Dermis microvascular lymphatic vessel endothelial cell (primary cell): ENCODE data around the gene NDUFA6. TPM values are rescaled to one million over a fixed set of nuclear protein-coding genes. Genes with fewer than 3 reads are reported as not detected.
A peak's percentile ranks its signal among the peaks of the same experiment; 100 is the strongest.
"Not testable (repeated sequence)": the region's sequence is repeated elsewhere in the genome, so short reads cannot be mapped to it uniquely, and the experiment has no call there.

Experiments used
- DNase-seq, 2 donors: peaks; one replicate each; pipeline versions ENCODE4 v3.0.0 to v3.0.0-alpha.2; 2010; ENCODE audit warnings: low read depth in 2 of 2
- total RNA-seq: library from RNA; depleted of rRNA; stranded (reverse); fragments of >200 nt; gene quantifications from 2 replicates; pipeline ENCODE4 v1.2.1, GENCODE V29; 2014

Gene NDUFA6
- total RNA-seq, 1 donor from 2014 or later, result 45.6 TPM

GRCh38 chr22:42114721-42115120 is 24.1 kb upstream of the NDUFA6 start:
- DNase-seq, result peak in 1 of 2 donors; percentile 41

GRCh38 chr22:42112793-42113192 is 22.2 kb upstream of the NDUFA6 start:
- DNase-seq, result peak in 1 of 2 donors; percentile 47

GRCh38 chr22:42111798-42112197 is 21.2 kb upstream of the NDUFA6 start:
- DNase-seq, result no peak

GRCh38 chr22:42108848-42109247 is 18.3 kb upstream of the NDUFA6 start:
- DNase-seq, result no peak

GRCh38 chr22:42104332-42104860 is 13.8 kb upstream of the NDUFA6 start:
- not testable (repeated sequence) for DNase-seq

GRCh38 chr22:42101199-42101598 is 10.6 kb upstream of the NDUFA6 start:
- DNase-seq, result no peak

GRCh38 chr22:42091455-42091782 is 847 bp upstream of the NDUFA6 start:
- no peak for DNase-seq

GRCh38 chr22:42086051-42086450 is 4.5 kb downstream of the NDUFA6 start:
- DNase-seq, result peak in 1 of 2 donors; percentile 54

- DNase-seq, result no peak
Observed at GRCh38 chr22:42084874-42085273, 5.7 kb downstream of the NDUFA6 start.

- DNase-seq, result no peak
Observed at GRCh38 chr22:42083119-42083518, 7.5 kb downstream of the NDUFA6 start.

- peak; percentile 76 to 81 for DNase-seq
Observed at GRCh38 chr22:42080287-42080686, 10.3 kb downstream of the NDUFA6 start.

GRCh38 chr22:42079319-42080251 is 11.0 kb downstream of the NDUFA6 start, which contains the start of gene SMDT1:
Gene SMDT1, plus strand, starts transcription at chr22:42079700. Its CDS starts 69 bp downstream, at chr22:42079769.
- peak; percentile 97 to 99 for DNase-seq

GRCh38 chr22:42078469-42079318 is 11.9 kb downstream of the NDUFA6 start:
- peak in 1 of 2 donors; percentile 51 for DNase-seq

GRCh38 chr22:42077486-42078125 is 13.0 kb downstream of the NDUFA6 start:
- DNase-seq, result no peak

- DNase-seq, result no peak
Observed at GRCh38 chr22:42076764-42077485, 13.6 kb downstream of the NDUFA6 start.

- DNase-seq, result peak in 1 of 2 donors; percentile 13
Observed at GRCh38 chr22:42074846-42075676, 15.5 kb downstream of the NDUFA6 start.

- DNase-seq, result peak in 1 of 2 donors; percentile 65
Observed at GRCh38 chr22:42074132-42074811, 16.3 kb downstream of the NDUFA6 start, which contains the start of gene PHETA2. Gene PHETA2, plus strand, starts transcription at chr22:42074248. Its CDS starts 3,046 bp downstream, at chr22:42077294.

- no peak for DNase-seq
Observed at GRCh38 chr22:42073621-42074041, 16.9 kb downstream of the NDUFA6 start.
